HCEC 1CT (cell line): ENCODE results near the gene UBE2QL1.

Experiments
- DNase-seq: peaks from one replicate; pipeline ENCODE4 v3.0.0-alpha.2; 2017

The UBE2QL1 gene, protein sequence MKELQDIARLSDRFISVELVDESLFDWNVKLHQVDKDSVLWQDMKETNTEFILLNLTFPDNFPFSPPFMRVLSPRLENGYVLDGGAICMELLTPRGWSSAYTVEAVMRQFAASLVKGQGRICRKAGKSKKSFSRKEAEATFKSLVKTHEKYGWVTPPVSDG

GRCh38 chr5:6448622-6449464, at the start of gene UBE2QL1:
TSS of gene UBE2QL1 (plus strand) at chr5:6448859. CDS start at chr5:6448894, 35 bp downstream.
- no peak for DNase-seq

DNA sequence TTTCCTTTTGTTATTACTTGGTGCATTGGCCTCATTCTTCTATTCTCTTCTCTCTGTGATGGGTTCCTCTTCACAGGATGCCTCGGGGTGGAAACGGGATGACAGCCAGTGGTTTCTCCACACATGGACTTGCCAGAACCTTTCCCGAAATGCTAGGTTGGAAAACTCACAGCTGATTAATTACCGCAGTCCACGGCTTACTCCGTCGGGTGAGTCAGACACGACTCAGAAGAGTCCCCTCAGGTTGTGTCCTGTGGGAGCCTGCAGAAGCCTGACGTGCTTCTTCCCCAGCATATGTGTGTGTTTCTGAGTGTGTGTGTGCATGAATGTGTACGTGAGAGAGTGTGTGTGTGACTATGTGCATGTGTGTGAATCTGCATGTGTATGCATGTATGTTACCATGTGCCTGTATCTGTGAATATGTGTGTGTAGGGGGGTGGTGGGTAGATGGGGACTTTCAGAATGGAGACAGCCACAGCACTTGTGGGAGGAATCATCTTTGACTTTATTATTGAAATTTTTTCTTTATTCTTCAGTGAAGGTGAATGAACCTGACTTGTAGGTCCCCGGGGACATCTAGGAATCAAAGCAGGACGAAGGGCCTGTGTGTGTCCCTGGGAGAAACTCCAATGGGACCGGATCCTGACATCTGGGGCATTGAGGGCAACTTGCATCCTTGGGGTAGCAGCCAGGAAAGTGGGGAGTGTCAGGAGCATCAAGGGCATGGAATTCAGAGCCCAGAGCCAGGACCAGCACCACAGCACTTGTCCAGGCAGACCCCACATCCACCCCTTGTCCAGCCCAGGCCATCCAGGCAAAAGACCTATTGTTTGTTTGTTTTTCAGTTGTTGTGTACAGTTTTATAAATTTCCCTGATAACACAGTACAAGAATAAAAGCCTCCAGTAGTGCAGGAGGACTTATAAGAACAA, 48.4 kb upstream of the UBE2QL1 start:
- peak; percentile 62 for DNase-seq

GRCh38 chr5:6401410-6401809, 47.2 kb upstream of the UBE2QL1 start:
- no peak for DNase-seq

DNA sequence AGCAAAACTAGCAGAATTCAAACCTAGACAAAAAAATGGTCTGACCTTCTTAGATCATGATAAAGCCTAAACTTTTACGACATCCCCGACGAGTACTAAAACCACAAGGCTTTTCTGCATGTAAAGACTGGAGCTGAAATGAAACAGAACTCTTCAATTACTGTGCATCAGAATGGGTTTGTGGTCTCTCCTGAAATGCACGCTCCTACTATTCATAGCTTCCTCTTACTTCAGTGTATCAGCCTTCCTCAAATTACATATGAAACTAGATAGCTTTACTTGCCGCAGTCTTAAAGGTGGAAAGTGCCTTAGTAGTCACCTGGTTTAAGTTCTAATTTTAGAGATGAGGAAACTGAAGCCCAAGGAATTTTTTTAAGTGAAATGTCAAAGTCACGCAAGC, 45.7 kb upstream of the UBE2QL1 start:
- no peak for DNase-seq

- no peak for DNase-seq
Measured at GRCh38 chr5:6403416-6403815, 45.2 kb upstream of the UBE2QL1 start.

GRCh38 chr5:6404129-6404528, 44.5 kb upstream of the UBE2QL1 start:
- DNase-seq, result peak; percentile 73

GRCh38 chr5:6405591-6405990, 43.1 kb upstream of the UBE2QL1 start:
- no peak for DNase-seq

DNA sequence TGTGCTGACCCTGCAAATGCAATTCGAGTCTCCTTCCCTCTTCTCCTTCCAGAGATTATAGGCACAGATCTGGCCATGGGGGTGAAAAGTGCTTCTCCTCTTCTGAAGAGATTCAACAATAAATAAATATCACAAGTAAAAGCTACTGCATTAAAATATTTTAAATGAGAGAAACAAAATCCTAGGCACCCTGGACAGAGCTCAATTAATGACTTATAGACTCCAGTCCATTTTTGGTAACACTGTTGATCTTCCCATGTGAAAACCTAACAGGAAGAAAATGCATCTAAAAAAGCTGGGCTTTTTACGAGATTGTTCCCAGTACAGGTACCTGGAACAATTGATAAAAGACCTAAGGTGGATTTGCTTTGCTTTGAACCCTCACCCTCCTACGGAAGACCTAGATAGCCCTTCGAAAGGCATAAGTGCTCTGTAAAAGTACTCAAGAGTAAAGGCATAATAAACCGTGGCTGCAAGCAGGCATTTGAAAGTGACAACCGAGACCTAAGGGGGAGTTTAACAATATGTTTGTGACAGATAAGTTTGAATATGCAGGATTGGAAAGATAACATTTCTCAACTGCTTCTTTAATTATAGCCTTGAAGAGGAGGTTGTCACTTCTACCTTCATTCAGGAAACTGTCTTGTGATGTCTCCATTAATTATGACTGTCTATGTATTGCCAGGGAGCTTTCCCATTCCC, 41.0 kb upstream of the UBE2QL1 start:
- DNase-seq, result no peak

GRCh38 chr5:6408260-6408596, 40.4 kb upstream of the UBE2QL1 start:
- no peak for DNase-seq

DNA sequence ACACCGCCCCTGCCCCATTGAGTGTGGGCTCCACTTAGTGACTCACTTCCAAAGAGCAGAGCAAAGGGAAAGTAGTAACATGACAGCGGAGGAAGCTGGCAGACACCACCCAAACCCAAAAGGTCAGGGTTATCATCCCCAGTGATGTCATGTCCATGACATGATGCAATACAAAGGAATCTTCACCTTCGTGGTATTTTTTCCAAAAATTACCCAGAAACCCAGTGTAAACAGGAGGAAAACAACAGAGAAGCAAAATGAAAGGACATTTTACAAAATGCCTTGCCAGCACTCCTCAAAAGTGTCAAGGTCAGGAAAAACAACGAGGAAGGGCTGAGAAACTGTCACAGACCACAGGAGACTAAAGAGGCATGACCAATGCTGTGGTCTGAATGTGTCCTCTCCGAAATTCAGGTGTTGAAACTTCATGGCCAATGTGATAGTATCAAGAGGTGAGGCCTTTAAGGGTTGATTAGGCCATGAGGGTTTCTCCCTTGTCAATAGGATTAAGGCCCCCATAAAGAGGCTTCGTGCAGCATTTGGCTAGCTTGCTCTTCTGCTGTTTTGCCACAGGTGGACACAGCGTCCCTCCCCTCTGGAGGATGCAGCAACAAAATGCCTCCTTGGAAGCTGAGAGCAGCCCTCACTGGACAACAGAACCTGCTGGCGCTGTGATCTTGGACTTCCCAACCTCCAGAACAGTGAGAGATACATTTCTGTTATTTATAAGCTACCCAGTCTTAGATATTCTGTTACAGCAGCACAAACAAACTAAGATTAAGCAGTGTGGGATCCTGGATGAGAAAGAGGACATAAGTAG, 39.8 kb upstream of the UBE2QL1 start:
- DNase-seq, result no peak

DNA sequence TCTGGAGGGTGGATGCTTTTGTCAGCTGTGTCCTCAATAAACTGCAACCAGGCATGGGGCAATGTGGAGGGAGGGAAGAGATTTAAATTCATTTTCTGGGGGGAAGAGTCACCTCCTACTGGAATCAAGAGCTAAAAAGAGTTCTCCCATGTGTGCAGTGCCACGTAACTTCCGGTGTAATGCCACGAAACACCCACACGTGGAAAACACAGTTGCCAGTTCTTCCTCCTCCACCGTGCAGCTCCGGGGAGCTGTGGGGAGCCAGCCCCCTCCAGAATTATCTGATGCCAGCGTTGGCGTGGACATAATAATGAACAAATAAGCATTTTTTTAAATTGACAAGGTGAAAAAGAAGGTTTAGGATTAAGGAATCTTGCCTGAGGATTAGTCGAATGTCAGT, 38.2 kb upstream of the UBE2QL1 start:
- DNase-seq, result no peak

DNA sequence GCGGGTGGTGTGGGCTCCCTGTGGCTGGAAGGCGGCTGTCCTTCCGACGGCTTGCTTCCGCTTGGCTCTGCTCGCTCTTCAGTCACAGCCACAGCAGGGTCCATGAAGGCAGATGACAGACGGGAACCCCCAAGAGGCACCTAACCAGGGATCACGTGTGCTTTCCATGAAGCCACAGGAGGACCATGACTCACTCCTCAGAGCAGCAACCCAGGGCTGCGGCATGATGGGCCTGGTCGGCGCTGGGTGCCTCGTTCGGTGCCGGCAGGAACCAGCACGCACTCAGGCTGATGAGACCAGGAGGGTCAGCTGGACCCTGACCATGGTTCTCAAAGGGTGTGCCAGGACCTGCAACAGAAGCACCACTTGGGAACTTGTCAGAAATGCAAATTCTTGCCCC, 37.5 kb upstream of the UBE2QL1 start:
- no peak for DNase-seq

GRCh38 chr5:6412811-6413210, 35.8 kb upstream of the UBE2QL1 start:
- no peak for DNase-seq

GRCh38 chr5:6417657-6418056, 31.0 kb upstream of the UBE2QL1 start:
- DNase-seq, result no peak

DNA sequence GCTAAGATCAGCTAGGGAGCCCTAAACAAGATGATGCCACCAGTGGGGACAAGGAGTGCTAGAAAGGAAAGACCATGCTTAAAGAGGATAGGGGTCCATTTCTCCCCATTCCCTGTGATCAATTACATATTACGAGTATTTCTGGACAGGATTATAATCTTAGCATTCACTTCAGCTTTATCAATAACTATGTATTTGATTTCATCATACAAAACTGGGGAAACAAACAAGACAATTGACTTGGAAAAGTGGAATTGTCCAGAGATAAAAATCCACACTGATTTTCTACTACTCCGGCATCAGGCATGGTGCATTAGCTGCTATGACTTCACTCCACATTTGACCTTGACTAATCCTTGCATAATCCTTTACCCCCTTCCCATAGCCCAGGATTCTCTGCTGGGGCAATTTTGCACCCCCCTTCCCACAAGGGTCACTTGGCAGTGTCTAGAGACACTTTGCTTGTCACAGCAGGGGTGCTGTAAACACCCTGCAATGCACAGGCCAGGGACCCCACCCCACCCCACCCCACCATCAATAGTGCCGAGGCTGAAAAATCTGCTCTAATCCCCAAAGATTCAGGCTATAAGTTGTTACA, 29.9 kb upstream of the UBE2QL1 start:
- no peak for DNase-seq

- peak; percentile 42 for DNase-seq
Measured at GRCh38 chr5:6419340-6419852, 29.3 kb upstream of the UBE2QL1 start.

DNA sequence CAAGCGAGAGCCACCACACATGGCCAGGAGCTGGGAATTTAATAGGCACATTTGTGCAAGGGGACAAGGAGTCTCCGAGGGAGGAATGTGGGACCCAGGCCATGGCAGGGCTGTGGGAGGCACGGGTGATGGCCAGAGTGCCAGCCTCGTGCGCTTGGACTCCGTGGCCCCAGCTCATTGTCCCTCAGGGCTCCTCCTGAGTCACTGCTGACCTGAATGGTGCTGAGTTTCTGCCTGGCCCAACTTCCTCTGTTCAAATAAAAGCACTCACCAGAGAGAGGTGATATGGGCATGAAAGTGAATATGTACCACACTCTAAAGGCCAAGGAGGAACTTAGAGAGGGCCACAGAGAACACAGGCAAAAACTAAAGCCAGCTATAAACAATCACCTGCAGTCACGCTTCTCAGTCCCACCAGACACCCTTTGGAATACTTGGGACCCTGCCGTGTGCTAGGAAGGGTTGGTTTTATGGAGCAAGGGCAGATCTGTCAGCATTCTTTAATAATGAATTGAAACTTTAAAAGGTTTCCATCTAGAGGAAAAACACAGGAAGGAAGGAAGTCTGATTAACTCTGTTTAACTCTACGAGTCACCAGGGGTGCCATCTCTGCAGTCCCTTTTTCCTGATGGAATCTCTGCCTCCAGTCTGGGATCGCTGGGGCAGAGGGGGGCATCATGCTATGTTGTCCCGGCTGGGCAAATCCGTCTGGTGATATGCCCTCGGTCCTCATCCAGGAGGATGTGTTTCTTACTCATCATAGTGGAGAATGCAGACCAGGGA, 25.1 kb upstream of the UBE2QL1 start:
- DNase-seq, result no peak

DNA sequence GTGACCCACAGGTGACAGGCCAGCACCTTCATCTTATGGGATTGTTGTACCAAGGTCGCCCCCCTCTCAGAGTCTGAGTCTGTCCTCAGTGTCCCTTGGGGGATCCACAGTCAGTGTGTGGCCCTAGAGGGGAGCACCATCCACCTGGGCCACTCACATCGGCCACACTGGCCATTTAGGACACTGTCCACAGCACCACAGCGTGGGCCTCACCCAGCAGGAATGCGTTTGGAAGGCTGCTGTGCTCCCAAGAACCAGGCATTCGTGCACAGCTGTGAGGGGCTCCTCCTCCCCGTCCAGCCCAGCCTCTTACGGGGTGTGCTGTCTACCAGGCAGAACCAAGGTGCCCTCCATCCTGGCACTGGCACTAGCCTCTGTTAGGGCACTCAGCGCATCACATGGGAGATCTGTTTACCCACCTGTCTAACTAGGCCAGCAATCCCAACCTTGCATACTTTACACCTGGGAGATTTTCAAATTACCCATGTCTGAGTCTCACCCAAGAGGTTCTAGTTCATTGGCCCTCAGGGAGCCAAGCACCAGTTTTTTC, 24.5 kb upstream of the UBE2QL1 start:
- DNase-seq, result no peak

GRCh38 chr5:6424700-6425099, 24.0 kb upstream of the UBE2QL1 start:
- no peak for DNase-seq

DNA sequence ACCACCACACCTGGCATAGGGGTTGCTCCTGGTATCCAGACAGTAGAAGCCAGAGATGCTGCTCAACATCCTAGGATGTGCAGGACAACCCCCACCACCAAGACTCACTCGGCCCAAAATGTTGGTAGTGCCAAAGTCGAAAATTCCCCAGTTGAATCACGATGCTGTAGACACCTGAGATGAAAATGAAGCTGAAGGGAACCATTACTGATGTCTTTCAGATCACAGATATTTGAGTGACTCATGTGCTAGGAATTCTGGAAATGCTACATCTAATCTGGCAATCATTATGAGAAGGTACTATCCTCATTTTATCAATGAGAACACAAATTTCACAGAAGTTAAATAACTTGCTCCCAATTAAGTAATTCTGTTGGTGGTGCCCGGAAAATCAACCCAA, 21.0 kb upstream of the UBE2QL1 start:
- DNase-seq, result no peak
